BE2C (cell line): ENCODE measurements around the gene GMPPA.

Experiments
- DNase-seq: peaks from one replicate; pipeline ENCODE4 v3.0.0-alpha.2; 2020
- H3K27me3 ChIP-seq: fragments of 250-450 bp; sonication (Bioruptor Pico); 2 replicates; pipeline ENCODE4 v1.5.1; 2020; ENCODE audit warnings: mild to moderate bottlenecking
- H3K36me3 ChIP-seq: fragments of 250-450 bp; sonication (Bioruptor Pico); 2 replicates; pipeline ENCODE4 v1.5.1; 2020; ENCODE audit warnings: mild to moderate bottlenecking
- H3K4me1 ChIP-seq: fragments of 250-450 bp; sonication (Bioruptor Pico); 2 replicates; pipeline ENCODE4 v1.5.1; 2020
- H3K4me3 ChIP-seq: 2 replicates; pipeline ENCODE4 v1.5.1; 2011; ENCODE audit warnings: low read depth, low read length
- H3K9me3 ChIP-seq: fragments of 250-450 bp; sonication (Bioruptor Pico); 2 replicates; pipeline ENCODE4 v1.5.1; 2020
- TF ChIP-seq, protein P1 (sequence below): IDR thresholded peaks from 2 replicates; pipeline ENCODE4 v1.5.1; 2012; ENCODE audit warnings: mild to moderate bottlenecking, low read depth, low read length

Gene GMPPA

GRCh38 chr2:219515874-219516629 lies 17.4 kb downstream of the GMPPA start:
- no peaks in the 10 kb centered on the region for H3K27me3 ChIP-seq
- no peak for DNase-seq
- H3K9me3 ChIP-seq: no peaks in the 10 kb centered on the region
- H3K36me3 ChIP-seq: no peaks in the 10 kb centered on the region
- H3K4me1 ChIP-seq: peaks cover 69% of the 10 kb centered on the region
- TF ChIP-seq, protein P1, sequence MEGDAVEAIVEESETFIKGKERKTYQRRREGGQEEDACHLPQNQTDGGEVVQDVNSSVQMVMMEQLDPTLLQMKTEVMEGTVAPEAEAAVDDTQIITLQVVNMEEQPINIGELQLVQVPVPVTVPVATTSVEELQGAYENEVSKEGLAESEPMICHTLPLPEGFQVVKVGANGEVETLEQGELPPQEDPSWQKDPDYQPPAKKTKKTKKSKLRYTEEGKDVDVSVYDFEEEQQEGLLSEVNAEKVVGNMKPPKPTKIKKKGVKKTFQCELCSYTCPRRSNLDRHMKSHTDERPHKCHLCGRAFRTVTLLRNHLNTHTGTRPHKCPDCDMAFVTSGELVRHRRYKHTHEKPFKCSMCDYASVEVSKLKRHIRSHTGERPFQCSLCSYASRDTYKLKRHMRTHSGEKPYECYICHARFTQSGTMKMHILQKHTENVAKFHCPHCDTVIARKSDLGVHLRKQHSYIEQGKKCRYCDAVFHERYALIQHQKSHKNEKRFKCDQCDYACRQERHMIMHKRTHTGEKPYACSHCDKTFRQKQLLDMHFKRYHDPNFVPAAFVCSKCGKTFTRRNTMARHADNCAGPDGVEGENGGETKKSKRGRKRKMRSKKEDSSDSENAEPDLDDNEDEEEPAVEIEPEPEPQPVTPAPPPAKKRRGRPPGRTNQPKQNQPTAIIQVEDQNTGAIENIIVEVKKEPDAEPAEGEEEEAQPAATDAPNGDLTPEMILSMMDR: no peak
- H3K4me3 ChIP-seq: peak overlapping the region; percentile 53

- TF ChIP-seq, protein P1: no peak
- Histone ChIP-seq H3K4me3 (peak overlapping the region; percentile 6; the same call in 1 of the 2 replicates), H3K4me1 (peaks cover 72% of the 10 kb centered on the region), H3K36me3 (no peaks in the 10 kb centered on the region), H3K9me3 (no peaks in the 10 kb centered on the region), H3K27me3 (no peaks in the 10 kb centered on the region)
- DNase-seq: no peak
These were observed 18.2 kb downstream of the GMPPA start for GRCh38 chr2:219516888-219517287.

DNA sequence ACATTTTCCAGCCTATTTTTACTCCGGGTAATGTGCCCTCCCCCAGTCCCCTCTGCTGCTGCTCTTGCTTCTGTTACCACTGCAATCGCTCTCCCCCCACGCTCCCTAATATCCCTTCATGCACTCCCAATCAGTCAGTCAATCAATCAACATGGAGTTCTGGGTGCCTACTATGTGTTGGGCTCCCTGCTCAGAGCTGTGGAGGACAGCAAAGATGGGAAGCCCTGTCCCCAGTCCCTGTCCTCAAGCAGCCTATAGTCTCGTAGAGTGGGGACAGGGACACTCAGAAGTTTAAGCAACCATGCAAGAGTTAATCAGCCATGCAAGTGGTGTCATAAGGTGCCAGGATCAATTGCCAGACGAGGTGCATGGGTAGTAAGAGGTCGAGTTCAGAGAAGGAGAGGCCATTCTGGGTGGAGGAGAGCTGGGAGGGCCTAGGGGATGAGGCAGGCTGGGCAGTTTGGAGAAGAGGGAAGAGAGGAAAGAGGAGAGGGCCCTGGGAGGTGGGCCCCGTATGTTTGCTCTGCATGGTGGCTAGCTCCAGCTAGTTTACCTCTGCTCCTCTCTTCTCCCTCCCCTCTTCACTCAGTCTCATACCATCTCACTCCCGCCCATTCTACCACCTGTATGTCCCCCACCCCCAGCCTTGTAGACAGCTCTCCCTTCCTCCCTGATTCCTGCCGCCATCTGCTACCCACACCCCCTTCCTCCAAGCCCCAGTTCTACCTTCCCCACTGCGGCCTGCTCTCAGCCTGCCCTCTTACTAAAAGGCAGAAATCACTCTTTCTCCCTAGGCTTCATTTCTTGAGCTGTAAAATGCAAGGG lies 19.5 kb downstream of the GMPPA start:
- Histone ChIP-seq H3K4me1 (peaks cover 63% of the 10 kb centered on the region), H3K9me3 (no peaks in the 10 kb centered on the region), H3K27me3 (no peaks in the 10 kb centered on the region), H3K4me3 (no peak overlapping the region), H3K36me3 (no peaks in the 10 kb centered on the region)
- TF ChIP-seq, protein P1: no peak
- no peak for DNase-seq

DNA sequence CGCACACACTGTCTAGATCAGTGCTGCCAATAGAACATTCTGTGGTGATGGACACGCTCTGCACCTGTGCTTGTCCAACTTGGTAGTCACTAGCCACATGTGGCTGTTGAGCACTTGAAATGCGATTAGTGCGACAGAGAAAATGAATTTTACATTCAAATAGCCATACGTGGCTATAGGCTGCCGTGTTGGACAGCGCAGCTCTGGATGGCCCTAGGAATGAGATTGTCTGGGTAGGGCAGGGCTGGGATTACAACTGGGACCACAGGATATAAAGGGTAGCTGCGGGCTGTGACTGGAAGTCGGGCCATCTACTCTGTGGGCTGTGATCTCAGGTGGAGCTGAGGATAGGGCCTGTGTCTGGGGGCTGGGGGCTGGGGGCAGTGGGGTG lies 20.8 kb downstream of the GMPPA start:
- Histone ChIP-seq H3K4me3 (no peak overlapping the region), H3K9me3 (no peaks in the 10 kb centered on the region), H3K4me1 (peaks cover 62% of the 10 kb centered on the region), H3K27me3 (no peaks in the 10 kb centered on the region), H3K36me3 (no peaks in the 10 kb centered on the region)
- DNase-seq: no peak
- TF ChIP-seq, protein P1: no peak

GRCh38 chr2:219520079-219520478 lies 21.4 kb downstream of the GMPPA start:
- Histone ChIP-seq H3K4me1 (peaks cover 62% of the 10 kb centered on the region), H3K27me3 (no peaks in the 10 kb centered on the region), H3K36me3 (no peaks in the 10 kb centered on the region), H3K9me3 (no peaks in the 10 kb centered on the region), H3K4me3 (no peak overlapping the region)
- TF ChIP-seq, protein P1: no peak
- peak; percentile 44 for DNase-seq
